GM10847 (cell line): ENCODE data around the gene SF3A1.

ENCODE experiments used
- POLR2A ChIP-seq: IDR thresholded peaks from 2 replicates; pipeline ENCODE4 v1.6.1; 2011; ENCODE audit not compliant: insufficient read length; ENCODE audit errors: extremely low read depth

Gene SF3A1

DNA sequence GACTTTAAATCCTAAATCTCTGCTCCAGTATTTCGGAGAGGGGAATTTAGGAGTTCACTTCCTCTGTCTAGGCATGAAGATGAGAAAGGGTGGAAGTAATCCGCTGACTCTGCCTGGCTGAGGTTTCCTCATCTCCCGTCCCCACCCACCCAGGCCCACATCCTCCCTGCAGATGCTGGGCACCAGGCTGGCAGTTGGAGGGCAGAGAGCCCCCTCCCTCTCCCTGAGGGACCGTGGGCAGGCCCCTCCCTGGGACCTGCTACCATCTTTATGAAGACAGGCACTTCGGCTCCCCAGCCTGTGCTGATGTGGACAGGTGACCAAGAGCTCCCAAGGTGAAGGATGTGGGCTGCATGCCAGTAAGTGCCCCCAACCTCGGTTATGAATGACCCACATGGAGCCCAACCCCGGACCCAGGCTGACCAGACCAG is 74.1 kb downstream of the SF3A1 start:
- no peak for TF ChIP-seq POLR2A
